H1 (cell line): ENCODE measurements around the gene ARHGAP4. TPM values are rescaled to one million over a fixed set of nuclear protein-coding genes. Genes with fewer than 3 reads are reported as not detected.

Experiments used
- CTCF ChIA-PET: fragments of 300-600 bp; sonication (Branson Sonifier 250); formaldehyde crosslinking; loops from one replicate; lab custom pipeline; 2021; ENCODE audit not compliant: partially characterized antibody; lab: Charles Lee
- POLR2A ChIA-PET: fragments of 300-600 bp; sonication (Branson Sonifier 250); formaldehyde crosslinking; loops from one replicate; lab custom pipeline; 2021; ENCODE audit warnings: inconsistent platforms; ENCODE audit not compliant: partially characterized antibody; lab: Charles Lee
- DNase-seq, 2 experiments: peaks; one replicate each; pipeline versions ENCODE4 v3.0.0 to v3.0.0-alpha.2; 2010 to 2022; ENCODE audit warnings: low spot score in 2 of 2, low read depth in 1 of 2, mixed read lengths in 1 of 2
- FAIRE-seq: peaks from 2 replicates; lab custom pipeline; 2011; peaks lifted over from hg19 to GRCh38; lab: Jason Lieb, UNC
- H2AFZ ChIP-seq: 2 replicates; pipeline ENCODE4 v1.8.1; 2012; ENCODE audit warnings: low read length, inconsistent platforms
- H2AK5ac ChIP-seq: 2 replicates; pipeline ENCODE4 v1.6.1; 2013; ENCODE audit warnings: low read depth, low read length
- H2BK120ac ChIP-seq: replicated peaks from 2 replicates; pipeline ENCODE3; 2013; ENCODE audit warnings: low read depth, low read length, inconsistent platforms
- H2BK12ac ChIP-seq: 2 replicates; pipeline ENCODE4 v1.6.1; 2013; ENCODE audit warnings: low read depth, low read length
- H2BK15ac ChIP-seq: 2 replicates; pipeline ENCODE4 v1.6.1; 2013; ENCODE audit warnings: low read length
- H2BK20ac ChIP-seq: 2 replicates; pipeline ENCODE4 v1.6.1; 2013; ENCODE audit warnings: low read length
- H2BK5ac ChIP-seq: 2 replicates; pipeline ENCODE4 v1.6.1; 2013; ENCODE audit warnings: low read depth, low read length
- H3K14ac ChIP-seq: 2 replicates; pipeline ENCODE4 v1.6.1; 2013; ENCODE audit warnings: inconsistent platforms; ENCODE audit not compliant: insufficient read length
- H3K18ac ChIP-seq: 2 replicates; pipeline ENCODE4 v1.6.1; 2013; ENCODE audit warnings: low read length; ENCODE audit errors: extremely low read depth
- H3K23ac ChIP-seq: 2 replicates; pipeline ENCODE4 v1.6.1; 2013; ENCODE audit warnings: inconsistent platforms; ENCODE audit not compliant: insufficient read length
- H3K23me2 ChIP-seq: 2 replicates; pipeline ENCODE4 v1.6.1; 2013; ENCODE audit warnings: low read depth, low read length
- H3K27ac ChIP-seq: 2 replicates; pipeline ENCODE4 v1.6.1; 2011; ENCODE audit warnings: low read depth, low read length, inconsistent platforms
- H3K27me3 ChIP-seq, 4 experiments: replicated peaks in 1 of 4; 1 replicate in 1 of 4; 2 replicates in 3 of 4; pipeline versions ENCODE4 v1.6.1 to v1.8.1; 2011 to 2013; ENCODE audit warnings: low read length in 3 of 4, mild to moderate bottlenecking in 3 of 4, inconsistent platforms in 2 of 4, mixed read lengths in 2 of 4, moderate library complexity in 1 of 4; ENCODE audit not compliant: control insufficient read depth in 3 of 4, insufficient read depth in 3 of 4; ENCODE audit errors: extremely low read depth in 1 of 4
- H3K36me3 ChIP-seq, 4 experiments: 2 replicates each; pipeline versions ENCODE4 v1.6.1 to v1.8.1; 2011 to 2013; ENCODE audit warnings: mild to moderate bottlenecking in 4 of 4, low read length in 3 of 4, moderate library complexity in 2 of 4, control low read depth in 1 of 4, inconsistent platforms in 1 of 4; ENCODE audit not compliant: insufficient read depth in 4 of 4, control insufficient read depth in 2 of 4
- H3K4ac ChIP-seq: replicated peaks from 2 replicates; pipeline ENCODE3; 2013; ENCODE audit warnings: low read length, low read depth, mixed read lengths, inconsistent platforms; ENCODE audit not compliant: insufficient read length
- H3K4me1 ChIP-seq, 4 experiments: replicated peaks in 1 of 4; 1 replicate in 1 of 4; 2 replicates in 3 of 4; pipeline versions ENCODE4 v1.6.1 to v1.8.1; 2011 to 2013; ENCODE audit warnings: low read length in 3 of 4, inconsistent platforms in 2 of 4, mixed read lengths in 1 of 4; ENCODE audit not compliant: insufficient read depth in 4 of 4, control insufficient read depth in 3 of 4
- H3K4me2 ChIP-seq, 2 experiments: 2 replicates each; pipeline versions ENCODE4 v1.6.1 to v1.8.1; 2011 to 2013; ENCODE audit warnings: low read depth in 2 of 2, low read length in 2 of 2, control low read depth in 1 of 2, inconsistent platforms in 1 of 2, mild to moderate bottlenecking in 1 of 2; ENCODE audit not compliant: insufficient read depth in 1 of 2
- H3K4me3 ChIP-seq, 4 experiments: fragments of 200-600, 300-600 bp in 1 of 4; sonication (generic), shearing (Covaris generic), sonication (Bioruptor Twin) in 1 of 4; 2 replicates each; pipeline versions ENCODE4 v1.5.1 to v1.8.1; 2011 to 2016; ENCODE audit warnings: low read length in 4 of 4, low read depth in 3 of 4, control low read depth in 2 of 4, inconsistent platforms in 2 of 4, mild to moderate bottlenecking in 2 of 4, mixed read lengths in 1 of 4, moderate library complexity in 1 of 4; ENCODE audit not compliant: insufficient read depth in 2 of 4; ENCODE audit errors: extremely low read depth in 1 of 4
- H3K56ac ChIP-seq: replicated peaks from 2 replicates; pipeline ENCODE3; 2013; ENCODE audit warnings: low read depth, mild to moderate bottlenecking, mixed read lengths, low read length, inconsistent platforms; ENCODE audit not compliant: insufficient read length
- H3K79me1 ChIP-seq: 2 replicates; pipeline ENCODE4 v1.6.1; 2013; ENCODE audit warnings: low read depth, low read length, control low read depth
- H3K79me2 ChIP-seq, 2 experiments: 2 replicates each; pipeline versions ENCODE4 v1.6.1 to v1.8.1; 2012 to 2013; ENCODE audit warnings: low read length in 2 of 2, mild to moderate bottlenecking in 2 of 2, inconsistent platforms in 1 of 2; ENCODE audit not compliant: insufficient read depth in 2 of 2, control insufficient read depth in 1 of 2
- H3K9ac ChIP-seq, 4 experiments: replicated peaks in 1 of 4; 1 replicate in 1 of 4; 2 replicates in 3 of 4; pipeline versions ENCODE4 v1.6.1 to v1.8.1; 2011 to 2013; ENCODE audit warnings: low read depth in 3 of 4, low read length in 3 of 4, control low read depth in 2 of 4, mild to moderate bottlenecking in 2 of 4, moderate library complexity in 2 of 4, inconsistent platforms in 1 of 4; ENCODE audit errors: extremely low read depth in 1 of 4
- H3K9me3 ChIP-seq, 2 experiments: 2 replicates each; pipeline versions ENCODE4 v1.6.1 to v1.8.1; 2012 to 2013; ENCODE audit warnings: mild to moderate bottlenecking in 2 of 2, moderate library complexity in 2 of 2, control low read depth in 1 of 2, inconsistent platforms in 1 of 2, low read depth in 1 of 2, low read length in 1 of 2, mixed read lengths in 1 of 2; ENCODE audit not compliant: insufficient read depth in 2 of 2
- H4K20me1 ChIP-seq, 2 experiments: replicated peaks in 1 of 2; 2 replicates each; pipeline versions ENCODE3 to v1.8.1; 2011 to 2013; ENCODE audit warnings: inconsistent platforms in 2 of 2, low read length in 2 of 2, mild to moderate bottlenecking in 1 of 2; ENCODE audit not compliant: insufficient read depth in 2 of 2, control insufficient read depth in 1 of 2
- H4K5ac ChIP-seq: 2 replicates; pipeline ENCODE4 v1.6.1; 2013; ENCODE audit warnings: low read length, low read depth, mixed read lengths, inconsistent platforms; ENCODE audit not compliant: insufficient read length
- H4K8ac ChIP-seq: 2 replicates; pipeline ENCODE4 v1.8.0; 2013; ENCODE audit warnings: mild to moderate bottlenecking, moderate library complexity, low read length, inconsistent platforms; ENCODE audit not compliant: insufficient read depth; ENCODE audit errors: extremely low read depth
- H4K91ac ChIP-seq: replicated peaks from 2 replicates; pipeline ENCODE3; 2013; ENCODE audit warnings: low read length, mixed read lengths, inconsistent platforms; ENCODE audit not compliant: insufficient read length
- ASH2L ChIP-seq: fragments of 200-600, 300-600 bp; sonication (generic); IDR thresholded peaks from one replicate; pipeline ENCODE4 v1.7.1; 2017; ENCODE audit warnings: low read length
- BACH1 ChIP-seq: IDR thresholded peaks from 2 replicates; pipeline ENCODE4 v1.6.1; 2012; ENCODE audit warnings: low read length, improper control_type of control experiment
- EZH2 ChIP-seq: fragments of 200-600 bp; sonication (generic); IDR thresholded peaks from 2 replicates; pipeline ENCODE4 v1.7.1; 2012; ENCODE audit warnings: low read depth, mild to moderate bottlenecking, moderate library complexity, low read length, inconsistent platforms; ENCODE audit not compliant: severe bottlenecking
- HDAC6 ChIP-seq: IDR thresholded peaks from one replicate; pipeline ENCODE4 v1.7.1; 2012; ENCODE audit warnings: low read depth, mild to moderate bottlenecking, inconsistent platforms, low read length, moderate library complexity
- KDM4A ChIP-seq: IDR thresholded peaks from one replicate; pipeline ENCODE4 v1.7.1; 2012; ENCODE audit warnings: low read depth, mild to moderate bottlenecking, moderate library complexity, low read length, inconsistent platforms; ENCODE audit not compliant: severe bottlenecking
- NANOG ChIP-seq: IDR thresholded peaks from 2 replicates; pipeline ENCODE4 v1.6.1; 2011; ENCODE audit warnings: low read length, low read depth, mild to moderate bottlenecking, inconsistent platforms; ENCODE audit not compliant: insufficient read depth, poor library complexity, severe bottlenecking
- NRF1 ChIP-seq: IDR thresholded peaks from 2 replicates; pipeline ENCODE4 v1.6.1; 2011; ENCODE audit warnings: mild to moderate bottlenecking, low read depth, low read length, improper control_type of control experiment
- WGBS, 2 experiments: shearing (Covaris generic) in 1 of 2; methylation state at CpG; one replicate each; pipeline versions ENCODE4 v1.1.6 to v1.1.7; 2013 to 2015; ENCODE audit warnings: low lambda C conversion rate in 2 of 2, mixed read lengths in 2 of 2, inconsistent platforms in 1 of 2, low coverage in 1 of 2, missing lambda C conversion rate in 1 of 2; ENCODE audit not compliant: insufficient replicate concordance in 2 of 2, insufficient coverage in 1 of 2, insufficient read length in 1 of 2; ENCODE audit errors: extremely low coverage in 1 of 2, missing lambda C conversion rate in 1 of 2; 5-methylcytosine and 5-hydroxymethylcytosine counted together
- polyA plus RNA-seq, 7 experiments: library from polyadenylated mRNA; depleted of rRNA in 3 of 7; stranded (reverse) in 5 of 7; unstranded in 2 of 7; fragments of >200 nt in 5 of 7; fragments of 200-250 nt in 2 of 7; gene quantifications; 1 replicate in 5 of 7; 2 replicates in 1 of 7; 4 replicates in 1 of 7; pipeline versions ENCODE4 v1.2.1 to v1.2.3, GENCODE V29; 2011 to 2013; ENCODE audit warnings: missing spikeins in 2 of 7, mixed read lengths in 2 of 7
- total RNA-seq: library from RNA; stranded (reverse); fragmentation: NEBNext Ultra II Directional; extraction: Animal tissue kit (Norgen Biotek cat#: 25700); gene quantifications from 2 replicates; pipeline ENCODE4 v1.2.1, GENCODE V29; 2021
- TF ChIP-seq, protein P1 (sequence below): IDR thresholded peaks from 2 replicates; pipeline ENCODE4 v1.6.1; 2012; ENCODE audit warnings: inconsistent platforms
- TF ChIP-seq, protein P2 (sequence below): IDR thresholded peaks from 2 replicates; pipeline ENCODE4 v1.6.1; 2011; ENCODE audit warnings: low read length, improper control_type of control experiment

The ARHGAP4 gene
- total and polyA plus RNA-seq, 2 of the 8 experiments (the other 6 are each of a cell fraction or from before 2014, with no cell fraction given) = 23.9 to 26.0 TPM

DNA sequence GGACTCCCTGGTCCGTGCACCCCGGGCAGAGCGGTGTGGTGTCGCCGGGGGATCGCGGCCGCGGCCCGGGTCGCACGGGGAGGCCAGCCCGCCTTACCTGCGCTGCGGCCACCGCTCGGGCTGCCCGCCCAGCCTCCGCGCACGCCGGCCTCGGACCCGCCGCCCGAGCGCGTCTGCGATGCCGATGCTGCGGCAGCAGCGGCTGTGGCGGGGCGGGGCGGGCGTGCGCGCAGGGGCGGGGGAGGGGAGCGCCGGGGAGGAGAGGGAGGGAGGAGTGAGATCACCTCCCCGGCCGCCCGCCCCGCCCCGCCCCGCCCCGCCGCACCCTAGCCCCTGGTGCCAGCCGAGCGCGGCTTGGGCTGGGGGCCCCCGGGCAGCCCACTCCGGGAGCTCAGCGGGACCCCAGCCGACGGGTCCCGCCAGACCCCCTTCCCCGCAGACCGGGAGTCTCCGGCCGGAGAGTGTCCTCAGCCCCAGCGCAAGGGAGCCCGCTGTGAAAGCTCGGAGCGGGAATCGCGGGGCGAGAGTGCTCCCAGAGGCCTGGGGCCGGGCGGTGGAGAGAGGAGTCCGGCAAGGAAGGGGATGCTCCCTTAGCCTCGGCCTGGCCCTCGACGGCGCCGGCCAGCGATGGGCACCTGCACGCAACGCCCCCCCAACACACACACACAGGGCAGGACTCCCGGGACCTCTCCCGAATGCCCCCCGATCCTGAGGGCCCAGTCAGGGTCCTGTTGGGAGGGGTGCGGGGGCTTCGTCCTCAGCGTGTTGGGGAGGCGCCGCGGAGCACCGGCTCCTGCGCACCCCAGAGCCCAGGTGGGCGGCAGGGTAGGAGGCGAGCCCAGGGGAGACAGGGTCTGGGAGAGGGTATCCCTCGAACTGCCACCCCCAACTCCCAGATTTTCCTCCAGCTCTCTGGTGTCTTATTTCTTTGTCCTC lies 39.8 kb downstream of the ARHGAP4 start, which contains the start of gene L1CAM:
L1CAM (minus strand) TSS at position 206 of the 936 bp plus-strand sequence. CDS start 10,337 bp downstream, outside the sequence.
- Histone ChIP-seq H3K23me2 (peaks cover 8% of the 10 kb centered on the region; the same call in 1 of the 2 replicates), H2BK120ac (no peak within 1 kb of the TSS), H4K91ac (peak within 1 kb of the TSS; percentile 15), H3K36me3 (no peaks in the 10 kb centered on the region), H3K27me3 (peaks cover 0 to 17% (median under 1%) of the 10 kb centered on the region in 4 experiments; a peak in 3 of 7 replicates), H3K9me3 (no peaks in the 10 kb centered on the region), H3K9ac (peak within 1 kb of the TSS in 2 of 4 experiments; percentile 24 to 37; a peak in 3 of 7 replicates), H2BK15ac (no peak within 1 kb of the TSS), H2BK20ac (no peak within 1 kb of the TSS), H3K27ac (no peak within 1 kb of the TSS), H3K23ac (no peak within 1 kb of the TSS), H2BK5ac (no peak within 1 kb of the TSS), H3K56ac (no peak within 1 kb of the TSS), H3K14ac (no peak within 1 kb of the TSS), H3K18ac (peak within 1 kb of the TSS; percentile 60; the same call in 1 of the 2 replicates), H2AK5ac (no peak within 1 kb of the TSS; the same call in 1 of the 2 replicates), H3K79me2 (no peaks in the 10 kb centered on the region; a peak in 1 of 4 replicates), H3K4me3 (peak within 1 kb of the TSS; percentile 47 to 64 (median 50)), H3K4me2 (peak within 1 kb of the TSS; percentile 74 to 78), H4K5ac (no peak within 1 kb of the TSS), H4K8ac (no peak within 1 kb of the TSS), H3K4me1 (peaks cover 0 to 26% (median 15%) of the 10 kb centered on the region in 4 experiments; a peak in 6 of 7 replicates), H3K4ac (no peak within 1 kb of the TSS), H2BK12ac (no peak within 1 kb of the TSS; the same call in 1 of the 2 replicates), H2AFZ (no peak within 1 kb of the TSS), H4K20me1 (peaks cover 0 to 2% of the 10 kb centered on the region in 2 experiments), H3K79me1 (no peaks in the 10 kb centered on the region)
- no peak for FAIRE-seq
- DNase-seq = no peak
- 0% methylated on average over 4 of the region's 94 CpGs; no CpG with 5 or more reads in 1 of the 2 experiments for WGBS, 2 experiments
- POLR2A ChIA-PET = interaction anchor here (0.7 to 2.2 kb wide), 11 partner anchors 23 to 86 kb away, joined by 3 to 13 read pairs (median 3); partner anchors contain the start of genes ARHGAP4 and HCFC1
- CTCF ChIA-PET = interaction anchor here (0.6 to 2.4 kb wide), 9 partner anchors 8 to 131 kb away, joined by 3 to 9 read pairs (median 3); no protein-coding TSS in a partner anchor
- no peak for TF ChIP-seq EZH2
- TF ChIP-seq HDAC6 = no peak
- TF ChIP-seq, protein P1, sequence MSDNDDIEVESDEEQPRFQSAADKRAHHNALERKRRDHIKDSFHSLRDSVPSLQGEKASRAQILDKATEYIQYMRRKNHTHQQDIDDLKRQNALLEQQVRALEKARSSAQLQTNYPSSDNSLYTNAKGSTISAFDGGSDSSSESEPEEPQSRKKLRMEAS = no peak
- TF ChIP-seq NANOG = no peak
- TF ChIP-seq, protein P2, sequence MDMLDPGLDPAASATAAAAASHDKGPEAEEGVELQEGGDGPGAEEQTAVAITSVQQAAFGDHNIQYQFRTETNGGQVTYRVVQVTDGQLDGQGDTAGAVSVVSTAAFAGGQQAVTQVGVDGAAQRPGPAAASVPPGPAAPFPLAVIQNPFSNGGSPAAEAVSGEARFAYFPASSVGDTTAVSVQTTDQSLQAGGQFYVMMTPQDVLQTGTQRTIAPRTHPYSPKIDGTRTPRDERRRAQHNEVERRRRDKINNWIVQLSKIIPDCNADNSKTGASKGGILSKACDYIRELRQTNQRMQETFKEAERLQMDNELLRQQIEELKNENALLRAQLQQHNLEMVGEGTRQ = no peak
- no peak for TF ChIP-seq NRF1
- TF ChIP-seq ASH2L = peak; percentile 25
- peak; percentile 39 for TF ChIP-seq KDM4A
- no peak for TF ChIP-seq BACH1
